ENCODE measurements around the gene FGFR2.

DNA sequence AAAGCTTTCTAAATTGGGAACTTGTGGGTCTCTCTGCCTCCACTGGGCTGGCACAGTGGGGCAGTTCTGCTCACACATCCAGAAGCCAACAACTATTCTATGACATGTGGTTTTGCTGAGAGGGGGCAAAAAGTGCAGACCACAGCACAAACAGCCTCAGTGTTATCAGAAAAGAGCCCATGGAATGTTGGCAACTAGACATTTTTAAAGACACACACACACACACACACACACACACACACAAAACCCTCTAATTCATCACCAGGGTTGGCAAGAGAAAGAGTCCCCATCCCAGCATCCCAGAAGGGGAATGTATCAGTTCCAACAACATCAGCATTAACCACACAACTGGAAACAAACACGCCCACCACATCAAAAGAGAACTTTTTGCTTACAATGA lies 117.1 kb downstream of the FGFR2 start:
- TF ChIP-seq ATF3 (IDR thresholded peaks at IDR 0.05) = no peak
- no peak for TF ChIP-seq CTCF (IDR thresholded peaks at IDR 0.05 in 2 of 3, conservative IDR thresholded peaks at IDR 0.05 in 1 of 3; ENCODE audit: borderline replicate concordance in 1 of 3, insufficient read depth in 1 of 3, low read depth in 2 of 3, low read length in 2 of 3)
- TF ChIP-seq SP1 (IDR thresholded peaks at IDR 0.05; ENCODE audit: low read depth) = no peak
- no peak for TF ChIP-seq EZH2phosphoT487 (IDR thresholded peaks at IDR 0.05; ENCODE audit: borderline replicate concordance)
- TF ChIP-seq, protein P1, sequence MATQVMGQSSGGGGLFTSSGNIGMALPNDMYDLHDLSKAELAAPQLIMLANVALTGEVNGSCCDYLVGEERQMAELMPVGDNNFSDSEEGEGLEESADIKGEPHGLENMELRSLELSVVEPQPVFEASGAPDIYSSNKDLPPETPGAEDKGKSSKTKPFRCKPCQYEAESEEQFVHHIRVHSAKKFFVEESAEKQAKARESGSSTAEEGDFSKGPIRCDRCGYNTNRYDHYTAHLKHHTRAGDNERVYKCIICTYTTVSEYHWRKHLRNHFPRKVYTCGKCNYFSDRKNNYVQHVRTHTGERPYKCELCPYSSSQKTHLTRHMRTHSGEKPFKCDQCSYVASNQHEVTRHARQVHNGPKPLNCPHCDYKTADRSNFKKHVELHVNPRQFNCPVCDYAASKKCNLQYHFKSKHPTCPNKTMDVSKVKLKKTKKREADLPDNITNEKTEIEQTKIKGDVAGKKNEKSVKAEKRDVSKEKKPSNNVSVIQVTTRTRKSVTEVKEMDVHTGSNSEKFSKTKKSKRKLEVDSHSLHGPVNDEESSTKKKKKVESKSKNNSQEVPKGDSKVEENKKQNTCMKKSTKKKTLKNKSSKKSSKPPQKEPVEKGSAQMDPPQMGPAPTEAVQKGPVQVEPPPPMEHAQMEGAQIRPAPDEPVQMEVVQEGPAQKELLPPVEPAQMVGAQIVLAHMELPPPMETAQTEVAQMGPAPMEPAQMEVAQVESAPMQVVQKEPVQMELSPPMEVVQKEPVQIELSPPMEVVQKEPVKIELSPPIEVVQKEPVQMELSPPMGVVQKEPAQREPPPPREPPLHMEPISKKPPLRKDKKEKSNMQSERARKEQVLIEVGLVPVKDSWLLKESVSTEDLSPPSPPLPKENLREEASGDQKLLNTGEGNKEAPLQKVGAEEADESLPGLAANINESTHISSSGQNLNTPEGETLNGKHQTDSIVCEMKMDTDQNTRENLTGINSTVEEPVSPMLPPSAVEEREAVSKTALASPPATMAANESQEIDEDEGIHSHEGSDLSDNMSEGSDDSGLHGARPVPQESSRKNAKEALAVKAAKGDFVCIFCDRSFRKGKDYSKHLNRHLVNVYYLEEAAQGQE (IDR thresholded peaks at IDR 0.05; ENCODE audit: low read depth) = no peak
- no peak for TF ChIP-seq POLR2AphosphoS5 (IDR thresholded peaks at IDR 0.05; ENCODE audit: low read depth, low read length)
- TF ChIP-seq JUND (IDR thresholded peaks at IDR 0.05) = no peak
- no peak for TF ChIP-seq EZH2 (IDR thresholded peaks at IDR 0.05)
